GM12874 (cell line): ENCODE measurements around the gene TAS2R13.

Source experiments
- TF ChIP-seq, protein P1 (sequence below): IDR thresholded peaks from 2 replicates; pipeline ENCODE4 v1.5.1; 2011; ENCODE audit warnings: low read depth, mild to moderate bottlenecking, control low read depth, low read length, moderate library complexity; ENCODE audit not compliant: insufficient read depth

Gene TAS2R13

DNA sequence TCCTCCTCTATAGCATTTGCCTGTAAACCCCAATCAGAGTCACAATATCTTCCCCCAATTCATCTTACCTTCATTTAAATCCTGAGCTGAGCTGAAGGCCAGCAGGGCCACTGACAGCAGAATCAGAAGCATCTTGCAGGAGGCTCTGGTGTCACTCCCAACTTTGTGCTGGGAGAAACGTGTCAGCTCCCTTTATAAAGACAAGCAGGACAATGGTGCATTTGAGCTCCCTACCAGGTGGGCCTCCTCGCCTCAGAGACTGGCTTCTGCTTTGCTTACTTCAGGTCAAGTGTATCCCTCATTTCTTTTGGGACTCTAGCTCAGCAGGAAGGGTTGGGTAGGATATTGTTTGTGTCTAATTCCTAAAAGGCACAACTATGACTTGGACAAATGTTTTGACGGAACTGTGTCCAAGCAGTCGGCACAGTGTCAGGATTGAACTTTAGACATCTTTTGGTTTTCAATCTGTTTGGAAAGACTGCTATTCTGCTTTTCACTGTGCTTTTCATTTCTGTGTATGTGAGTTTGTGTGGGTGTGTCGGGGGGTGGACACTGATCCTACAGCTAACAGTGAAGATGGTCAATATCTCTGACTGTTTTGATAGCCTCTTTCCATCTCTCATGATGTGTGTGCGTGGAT lies 25.2 kb downstream of the TAS2R13 start, which contains the start of gene PRH1:
Gene PRH1, minus strand, starts transcription at position 170 of the 640 bp plus-strand sequence. Its CDS starts 38 bp downstream, at position 132.
- TF ChIP-seq, protein P1, sequence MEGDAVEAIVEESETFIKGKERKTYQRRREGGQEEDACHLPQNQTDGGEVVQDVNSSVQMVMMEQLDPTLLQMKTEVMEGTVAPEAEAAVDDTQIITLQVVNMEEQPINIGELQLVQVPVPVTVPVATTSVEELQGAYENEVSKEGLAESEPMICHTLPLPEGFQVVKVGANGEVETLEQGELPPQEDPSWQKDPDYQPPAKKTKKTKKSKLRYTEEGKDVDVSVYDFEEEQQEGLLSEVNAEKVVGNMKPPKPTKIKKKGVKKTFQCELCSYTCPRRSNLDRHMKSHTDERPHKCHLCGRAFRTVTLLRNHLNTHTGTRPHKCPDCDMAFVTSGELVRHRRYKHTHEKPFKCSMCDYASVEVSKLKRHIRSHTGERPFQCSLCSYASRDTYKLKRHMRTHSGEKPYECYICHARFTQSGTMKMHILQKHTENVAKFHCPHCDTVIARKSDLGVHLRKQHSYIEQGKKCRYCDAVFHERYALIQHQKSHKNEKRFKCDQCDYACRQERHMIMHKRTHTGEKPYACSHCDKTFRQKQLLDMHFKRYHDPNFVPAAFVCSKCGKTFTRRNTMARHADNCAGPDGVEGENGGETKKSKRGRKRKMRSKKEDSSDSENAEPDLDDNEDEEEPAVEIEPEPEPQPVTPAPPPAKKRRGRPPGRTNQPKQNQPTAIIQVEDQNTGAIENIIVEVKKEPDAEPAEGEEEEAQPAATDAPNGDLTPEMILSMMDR, result no peak

DNA sequence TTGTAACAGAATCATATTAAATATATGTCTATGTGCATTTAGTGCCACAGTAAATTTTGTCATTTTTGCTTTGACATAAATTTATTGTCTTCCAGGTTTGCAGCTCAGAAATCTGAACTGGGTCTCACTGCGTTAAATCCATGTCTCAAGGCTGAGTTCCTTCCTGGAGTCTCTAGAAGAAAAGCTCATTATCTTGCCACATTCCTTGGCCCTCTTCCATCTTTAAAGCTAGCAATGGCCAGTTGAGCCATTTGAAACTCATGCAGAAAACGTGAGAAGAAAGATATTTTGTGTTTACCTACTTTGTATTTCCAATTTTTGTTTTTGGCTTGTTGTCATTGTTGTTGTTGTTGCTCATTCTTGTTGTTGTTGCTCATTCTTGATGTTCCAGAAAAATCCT lies 36.0 kb downstream of the TAS2R13 start:
- TF ChIP-seq, protein P1, result no peak

DNA sequence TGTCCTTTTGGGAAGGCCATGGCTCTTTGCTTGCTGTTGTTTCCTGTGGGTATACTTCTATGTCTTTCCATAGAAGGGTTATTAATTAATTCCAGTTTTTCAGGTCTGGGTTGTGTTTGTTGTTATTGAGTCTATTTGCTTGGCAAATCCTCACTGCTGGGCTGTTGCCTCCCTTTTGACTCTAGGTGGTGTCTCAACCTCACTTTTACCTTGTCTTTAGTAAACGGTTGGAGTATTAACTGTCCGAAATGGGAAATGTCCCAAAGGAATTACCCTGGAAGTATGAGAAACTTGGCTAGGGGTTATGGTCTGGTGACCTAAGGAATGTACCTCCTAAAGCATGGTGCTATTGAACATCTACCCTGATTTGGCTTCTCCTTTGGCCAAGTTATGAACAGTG lies 42.0 kb downstream of the TAS2R13 start:
- TF ChIP-seq, protein P1, result no peak

DNA sequence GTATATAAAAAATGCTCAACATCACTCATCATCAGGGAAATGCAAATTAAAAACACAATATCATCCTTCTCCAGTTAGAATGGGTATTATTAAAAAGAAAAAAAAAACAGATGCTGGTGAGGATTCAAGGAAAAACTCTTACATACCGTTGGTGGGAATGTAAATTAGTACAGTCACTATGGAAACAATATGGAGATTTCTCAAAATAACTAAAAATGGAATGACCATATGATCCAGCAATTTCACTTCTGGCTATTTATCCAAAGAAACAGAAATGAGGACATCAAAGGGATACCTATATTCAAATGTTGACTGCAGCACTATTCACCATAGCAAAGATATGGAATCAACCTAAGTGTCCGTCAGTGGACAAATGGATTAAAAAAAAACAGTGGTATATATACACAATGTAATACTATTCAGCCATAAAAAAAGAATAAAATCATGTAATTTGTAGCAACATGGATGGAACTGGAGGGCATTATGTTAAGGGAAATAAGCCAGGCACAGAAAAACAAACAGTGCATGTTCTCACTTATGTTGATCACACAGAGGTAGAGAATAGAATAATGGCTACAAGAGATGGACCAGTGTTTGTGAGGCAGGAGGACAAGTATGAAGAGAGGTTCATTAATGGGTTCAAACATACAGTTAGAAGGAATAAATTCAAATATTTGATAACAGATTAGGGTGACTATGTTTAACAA lies 45.7 kb downstream of the TAS2R13 start:
- TF ChIP-seq, protein P1, result no peak

DNA sequence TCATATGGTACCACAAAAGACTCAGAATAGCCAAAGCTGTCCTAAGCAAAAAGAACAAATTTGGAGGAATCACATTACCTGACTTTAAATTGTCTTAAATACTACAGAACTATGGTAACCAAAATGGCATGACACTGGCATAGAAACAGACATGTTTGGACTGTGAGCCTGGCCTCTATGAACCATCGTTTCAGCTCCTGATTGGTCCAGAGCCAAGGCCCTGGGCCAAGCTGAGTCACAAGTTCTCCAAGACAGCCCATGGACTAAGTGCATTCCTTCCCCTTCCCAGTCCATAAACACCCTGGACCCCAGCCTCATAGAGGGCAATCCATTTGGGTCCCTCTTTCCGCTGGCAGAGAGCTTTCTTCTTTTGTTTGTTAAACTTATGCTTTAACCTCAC lies 48.0 kb downstream of the TAS2R13 start:
- TF ChIP-seq, protein P1, result no peak
